A549 (cell line): ENCODE results near the gene GPD1. TPM values are rescaled to one million over a fixed set of nuclear protein-coding genes. Genes with fewer than 3 reads are reported as not detected.

ENCODE experiments used
- ATAC-seq, 2 experiments: fragments of 200-7000 bp in 1 of 2; fragments of >200 bp in 1 of 2; cut with Nextera tagmentation in 1 of 2; cut with Tn5 transposase in 1 of 2; 3 replicates each; pipeline versions ENCODE4 v1.8.0 to v1.9.1; 2018 to 2020; ENCODE audit warnings: mild to moderate bottlenecking in 1 of 2, moderate library complexity in 1 of 2
- CTCF ChIA-PET: fragments of 300-600 bp; sonication (Branson Sonifier 250); formaldehyde crosslinking; extraction: SDS; loops from one replicate; lab custom pipeline; 2021; ENCODE audit warnings: antibody characterized with exemption, inconsistent platforms; lab: Yijun Ruan, JAX
- POLR2A ChIA-PET: fragments of 350-600 bp; formaldehyde crosslinking; extraction: SDS; loops from one replicate; lab custom pipeline; 2021; ENCODE audit warnings: antibody characterized with exemption, inconsistent platforms; lab: Yijun Ruan, JAX
- DNase-seq, 2 experiments: peaks; one replicate each; pipeline versions ENCODE4 v3.0.0 to v3.0.0-alpha.2; 2011 to 2016; ENCODE audit warnings: low read depth in 1 of 2, low spot score in 1 of 2
- FAIRE-seq: peaks from 2 replicates; lab custom pipeline; 2011; peaks lifted over from hg19 to GRCh38; lab: Jason Lieb, UNC
- H3K27ac ChIP-seq, 2 experiments: fragments of >200 bp; sonication (Bioruptor Twin); formaldehyde crosslinking; 3 replicates each; pipeline ENCODE4 v1.5.1; 2016 to 2017
- H3K4me1 ChIP-seq: fragments of >200 bp; sonication (Bioruptor Twin); formaldehyde crosslinking; 3 replicates; pipeline ENCODE4 v1.6.1; 2016
- H3K4me2 ChIP-seq: fragments of >200 bp; sonication (Bioruptor Twin); formaldehyde crosslinking; 3 replicates; pipeline ENCODE4 v1.6.1; 2016
- H3K4me3 ChIP-seq: fragments of >200 bp; sonication (Bioruptor Twin); formaldehyde crosslinking; 3 replicates; pipeline ENCODE4 v1.5.1; 2016
- H3K9me3 ChIP-seq: fragments of >200 bp; sonication (Bioruptor Twin); formaldehyde crosslinking; 3 replicates; pipeline ENCODE4 v1.6.1; 2016
- ATOH8 ChIP-seq: fragments of 250-450 bp; sonication (Bioruptor Pico); IDR thresholded peaks from 2 replicates; pipeline ENCODE4 v1.5.0; 2020; ENCODE audit warnings: low read depth, mild to moderate bottlenecking, moderate library complexity
- CEBPB ChIP-seq, 2 experiments: fragments of >200 bp in 1 of 2; sonication (Bioruptor Twin) in 1 of 2; formaldehyde crosslinking in 1 of 2; IDR thresholded peaks; 2 replicates each; pipeline ENCODE4 v1.6.1; 2012 to 2016
- CHD4 ChIP-seq: fragments of 200-600 bp; sonication (generic); IDR thresholded peaks from 2 replicates; pipeline ENCODE4 v1.6.1; 2016; ENCODE audit warnings: antibody characterized with exemption, mild to moderate bottlenecking, borderline replicate concordance
- E2F6 ChIP-seq: IDR thresholded peaks from 2 replicates; pipeline ENCODE4 v1.6.1; 2012; ENCODE audit warnings: low read depth, borderline replicate concordance
- EHF ChIP-seq: fragments of 250-450 bp; sonication (Bioruptor Pico); IDR thresholded peaks from 2 replicates; pipeline ENCODE4 v1.5.0; 2020; ENCODE audit warnings: mild to moderate bottlenecking
- FOSB ChIP-seq: fragments of 250-450 bp; sonication (Bioruptor Pico); IDR thresholded peaks from 2 replicates; pipeline ENCODE4 v1.5.0; 2020; ENCODE audit warnings: mild to moderate bottlenecking, moderate library complexity
- FOSL2 ChIP-seq, 2 experiments: fragments of 450-650 bp in 1 of 2; fragments of >200 bp in 1 of 2; sonication (Bioruptor Twin) in 1 of 2; formaldehyde crosslinking; IDR thresholded peaks; 2 replicates each; pipeline versions ENCODE4 v1.5.0 to v1.6.1; 2016 to 2020; ENCODE audit warnings: mild to moderate bottlenecking in 1 of 2, moderate library complexity in 1 of 2
- FOXS1 ChIP-seq: fragments of 250-450 bp; sonication (Bioruptor Pico); IDR thresholded peaks from 2 replicates; pipeline ENCODE4 v1.5.0; 2020; ENCODE audit warnings: mild to moderate bottlenecking, moderate library complexity
- GATA3 ChIP-seq: IDR thresholded peaks from 2 replicates; pipeline ENCODE4 v1.6.1; 2012; ENCODE audit warnings: borderline replicate concordance
- HES2 ChIP-seq: fragments of >200 bp; sonication (Bioruptor Twin); formaldehyde crosslinking; IDR thresholded peaks from 2 replicates; pipeline ENCODE4 v1.6.1; 2016
- HOXA7 ChIP-seq: fragments of 250-450 bp; sonication (Bioruptor Pico); IDR thresholded peaks from 2 replicates; pipeline ENCODE4 v1.5.0; 2020; ENCODE audit warnings: mild to moderate bottlenecking, moderate library complexity
- HOXB13 ChIP-seq: fragments of 250-450 bp; sonication (Bioruptor Pico); IDR thresholded peaks from 2 replicates; pipeline ENCODE4 v1.5.0; 2020; ENCODE audit warnings: low read depth, mild to moderate bottlenecking, moderate library complexity
- KDM1A ChIP-seq: fragments of 200-600 bp; sonication (generic); IDR thresholded peaks from 2 replicates; pipeline ENCODE4 v1.6.1; 2016; ENCODE audit warnings: low read depth, mild to moderate bottlenecking
- KDM5A ChIP-seq: fragments of 200-600 bp; sonication (generic); IDR thresholded peaks from 2 replicates; pipeline ENCODE4 v1.6.1; 2016; ENCODE audit warnings: antibody characterized with exemption, mild to moderate bottlenecking
- NFE2L2 ChIP-seq: fragments of 150-350 bp; conservative IDR thresholded peaks from 2 replicates; pipeline ENCODE4 v1.6.1; 2014; ENCODE audit warnings: low read length
- NPAS2 ChIP-seq: fragments of 250-450 bp; sonication (Bioruptor Pico); IDR thresholded peaks from 2 replicates; pipeline ENCODE4 v1.8.0; 2022; ENCODE audit warnings: mild to moderate bottlenecking, moderate library complexity, borderline replicate concordance
- PBX3 ChIP-seq: IDR thresholded peaks from 2 replicates; pipeline ENCODE4 v1.6.1; 2012
- RARB ChIP-seq: fragments of 250-450 bp; sonication (Bioruptor Pico); IDR thresholded peaks from 2 replicates; pipeline ENCODE4 v1.8.0; 2021; ENCODE audit warnings: mild to moderate bottlenecking, moderate library complexity
- SREBF2 ChIP-seq: fragments of 450-650 bp; IDR thresholded peaks from 2 replicates; pipeline ENCODE4 v1.6.1; 2014; ENCODE audit warnings: mild to moderate bottlenecking, moderate library complexity
- TP53 ChIP-seq: fragments of 250-450 bp; sonication (Bioruptor Pico); IDR thresholded peaks from 2 replicates; pipeline ENCODE4 v1.5.0; 2021; ENCODE audit warnings: mild to moderate bottlenecking, moderate library complexity
- USF2 ChIP-seq: fragments of 450-650 bp; IDR thresholded peaks from 2 replicates; pipeline ENCODE4 v1.6.1; 2014; ENCODE audit warnings: antibody characterized with exemption
- ZC3H11A ChIP-seq: fragments of 450-650 bp; IDR thresholded peaks from 2 replicates; pipeline ENCODE4 v1.6.1; 2014; ENCODE audit warnings: antibody characterized with exemption, mild to moderate bottlenecking
- ZFP36 ChIP-seq: fragments of 450-650 bp; IDR thresholded peaks from 2 replicates; pipeline ENCODE4 v1.6.1; 2014; ENCODE audit warnings: borderline replicate concordance; ENCODE audit not compliant: partially characterized antibody
- ZNF302 ChIP-seq: fragments of 250-450 bp; sonication (Bioruptor Pico); IDR thresholded peaks from 2 replicates; pipeline ENCODE4 v1.9.0; 2021; ENCODE audit warnings: inconsistent platforms, mild to moderate bottlenecking, moderate library complexity
- WGBS: methylation state at CpG from one replicate; pipeline ENCODE4 v1.1.6; 2017; ENCODE audit errors: missing lambda C conversion rate; 5-methylcytosine and 5-hydroxymethylcytosine counted together
- polyA plus RNA-seq, 4 experiments: library from polyadenylated mRNA; depleted of rRNA in 3 of 4; stranded (reverse); fragments of >200 nt; fragmentation: RNase III in 1 of 4; extraction: RNeasy Plus Mini Kit Qiagen cat#74134 plus additional on column Dnase treatment in 1 of 4; gene quantifications; 2 replicates in 3 of 4; 3 replicates in 1 of 4; pipeline ENCODE4 v1.2.3, GENCODE V29; 2011 to 2017

The GPD1 gene
- polyA plus RNA-seq, 2 of the 4 experiments (the other 2 are of a cell fraction), result 0.10 to 0.44 TPM

- TF ChIP-seq RARB (CRISPR knock-in tag) (no peak), E2F6 (no peak), SREBF2 (no peak), NPAS2 (no peak), ZNF302 (CRISPR knock-in tag) (no peak), FOXS1 (no peak), NFE2L2 (no peak), CEBPB (IDR thresholded peaks at IDR 0.05) (no peak), HES2 (no peak), USF2 (no peak), GATA3 (no peak), KDM1A (no peak), HOXB13 (CRISPR knock-in tag) (no peak), PBX3 (no peak)
- peaks cover 14% of the 10 kb centered on the region for H3K4me1 ChIP-seq
- WGBS, result 100% methylated on average over 1 of the region's 1 CpG
- DNase-seq (no peak), FAIRE-seq (no peak), ATAC-seq (no peak)
- H3K4me2 ChIP-seq, result peak overlapping the region; percentile 21; the same call in 2 of the 3 replicates
- ChIA-PET POLR2A (no interaction called here), CTCF (interaction anchor here (0.8 to 33.6 kb wide), 10 partner anchors 8 to 322 kb away, joined by 3 to 708 read pairs (median 20); partner anchors contain the start of genes AQP5, AQP6, COX14 and SMARCD1)
- peak overlapping the region in 1 of 2 experiments; percentile 59; a peak in 3 of 6 replicates for H3K27ac ChIP-seq
- H3K4me3 ChIP-seq, result no peak overlapping the region
- H3K9me3 ChIP-seq, result no peaks in the 10 kb centered on the region
Measured at GRCh38 chr12:50075808-50076170, 28.0 kb upstream of the GPD1 start.

- WGBS, result 82% methylated on average over 12 of the region's 12 CpGs
- no peak for TF ChIP-seq FOSB (CRISPR knock-in tag)
- FAIRE-seq, result no peak
- Histone ChIP-seq H3K9me3 (no peaks in the 10 kb centered on the region), H3K4me1 (peaks cover 18% of the 10 kb centered on the region), H3K4me2 (no peak overlapping the region), H3K4me3 (no peak overlapping the region), H3K27ac (no peak overlapping the region)
- POLR2A ChIA-PET, result interaction anchor here (0.6 kb wide), 1 partner anchor 98 kb away, joined by 6 read pairs; no protein-coding TSS in a partner anchor
- no peak for DNase-seq
- ATAC-seq, result no peak
- CTCF ChIA-PET, result interaction anchor here (1.1 to 33.6 kb wide), 11 partner anchors 7 to 237 kb away, joined by 3 to 708 read pairs (median 6); partner anchors contain the start of genes AQP5, AQP6, COX14 and SMARCD1
Measured at GRCh38 chr12:50077099-50077498, 26.7 kb upstream of the GPD1 start.

- ChIA-PET POLR2A (interaction anchor here (0.5 kb wide), 1 partner anchor 288 kb away, joined by 4 read pairs; no protein-coding TSS in a partner anchor), CTCF (interaction anchor here (0.6 to 33.6 kb wide), 7 partner anchors 8 to 106 kb away, joined by 3 to 708 read pairs (median 33); partner anchors contain the start of genes AQP5, AQP6, COX14 and GPD1)
- H3K4me3 ChIP-seq, result no peak overlapping the region
- WGBS, result 82% methylated on average over 10 of the region's 10 CpGs
- peaks cover 30% of the 10 kb centered on the region for H3K4me1 ChIP-seq
- no peak overlapping the region for H3K4me2 ChIP-seq
- H3K27ac ChIP-seq, result no peak overlapping the region
- no peaks in the 10 kb centered on the region for H3K9me3 ChIP-seq
- no peak for DNase-seq
- TF ChIP-seq TP53 (CRISPR knock-in tag) (no peak), HOXA7 (no peak), ATOH8 (CRISPR knock-in tag) (no peak), ZC3H11A (no peak), ZFP36 (no peak), KDM5A (no peak), EHF (CRISPR knock-in tag) (no peak), CHD4 (no peak), CEBPB (IDR thresholded peaks at IDR 0.05) (no peak), FOSL2 (IDR thresholded peaks at IDR 0.05) (no peak), FOSL2 (CRISPR knock-in tag; IDR thresholded peaks at IDR 0.05) (no peak)
- TF ChIP-seq, all 56 proteins: peak for 0
- FAIRE-seq (no peak), ATAC-seq (no peak)
Measured at GRCh38 chr12:50078281-50078680, 25.5 kb upstream of the GPD1 start.
